Measurements from ENCODE around the gene AS3MT.
A peak's percentile ranks its signal among the peaks of the same experiment; 100 is the strongest.
"Not testable (repeated sequence)": the region's sequence is repeated elsewhere in the genome, so short reads cannot be mapped to it uniquely, and the experiment has no call there.

Gene AS3MT

DNA sequence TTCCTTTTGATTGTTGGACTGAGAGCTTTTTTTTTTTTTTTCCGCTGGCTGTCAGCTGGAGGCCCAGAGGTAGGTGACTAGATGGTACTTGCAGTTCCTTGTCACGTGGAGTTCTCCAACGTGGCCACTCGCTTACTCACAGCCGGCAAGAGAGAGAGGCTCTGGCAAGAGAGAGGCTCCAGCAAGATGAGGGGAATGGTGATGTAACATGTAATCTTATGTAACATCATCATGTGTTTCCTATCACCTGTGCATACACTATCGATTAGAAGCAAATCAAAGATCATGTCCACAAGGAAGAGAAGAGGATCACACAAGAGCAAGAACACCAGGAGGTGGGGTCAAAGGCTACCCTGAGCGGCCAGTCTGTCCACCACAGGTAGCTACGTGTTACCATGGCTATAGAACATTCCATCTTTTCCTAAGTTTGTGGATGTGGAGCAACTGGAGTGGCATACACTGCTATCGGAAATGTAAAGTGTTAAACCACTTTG, 19.2 kb upstream of the AS3MT start:
- no peak overlapping the region for H3K9ac ChIP-seq (ENCODE audit: low read depth, low read length, poor library complexity, severe bottlenecking)
- no peaks in the 10 kb centered on the region for H3K36me3 ChIP-seq (ENCODE audit: insufficient read depth, low read length)
- no peak overlapping the region for H3K4me2 ChIP-seq (ENCODE audit: low read depth, low read length, poor library complexity, severe bottlenecking)
- peaks cover 2% of the 10 kb centered on the region for H3K4me1 ChIP-seq (ENCODE audit: insufficient read depth, low read length, poor library complexity, severe bottlenecking)
- no peaks in the 10 kb centered on the region for H3K9me2 ChIP-seq (replicated peaks; ENCODE audit: low read depth, low read length)
- H2AFZ ChIP-seq (ENCODE audit: low read length) = no peak overlapping the region
- H3K4me3 ChIP-seq (ENCODE audit: low read length, poor library complexity, severe bottlenecking) = no peak overlapping the region
- 0 out of 2 replicates have a peak, but pooled peaks cover 2% of the 10 kb centered on the region for H3K79me2 ChIP-seq (ENCODE audit: insufficient read depth, low read length)
- H3K27me3 ChIP-seq (ENCODE audit: insufficient read depth, low read length, poor library complexity, severe bottlenecking) = peaks cover 15% of the 10 kb centered on the region
- no peaks in the 10 kb centered on the region for H3K9me3 ChIP-seq (ENCODE audit: insufficient read depth, low read depth, low read length)
- no peaks in the 10 kb centered on the region for H4K20me1 ChIP-seq (ENCODE audit: insufficient read depth, low read length, poor library complexity, severe bottlenecking)
- H3F3A ChIP-seq (ENCODE audit: low read depth) = no peaks in the 10 kb centered on the region
- TF ChIP-seq EZH2phosphoT487 (IDR thresholded peaks at IDR 0.05; ENCODE audit: borderline replicate concordance) = no peak
- TF ChIP-seq, protein P1, sequence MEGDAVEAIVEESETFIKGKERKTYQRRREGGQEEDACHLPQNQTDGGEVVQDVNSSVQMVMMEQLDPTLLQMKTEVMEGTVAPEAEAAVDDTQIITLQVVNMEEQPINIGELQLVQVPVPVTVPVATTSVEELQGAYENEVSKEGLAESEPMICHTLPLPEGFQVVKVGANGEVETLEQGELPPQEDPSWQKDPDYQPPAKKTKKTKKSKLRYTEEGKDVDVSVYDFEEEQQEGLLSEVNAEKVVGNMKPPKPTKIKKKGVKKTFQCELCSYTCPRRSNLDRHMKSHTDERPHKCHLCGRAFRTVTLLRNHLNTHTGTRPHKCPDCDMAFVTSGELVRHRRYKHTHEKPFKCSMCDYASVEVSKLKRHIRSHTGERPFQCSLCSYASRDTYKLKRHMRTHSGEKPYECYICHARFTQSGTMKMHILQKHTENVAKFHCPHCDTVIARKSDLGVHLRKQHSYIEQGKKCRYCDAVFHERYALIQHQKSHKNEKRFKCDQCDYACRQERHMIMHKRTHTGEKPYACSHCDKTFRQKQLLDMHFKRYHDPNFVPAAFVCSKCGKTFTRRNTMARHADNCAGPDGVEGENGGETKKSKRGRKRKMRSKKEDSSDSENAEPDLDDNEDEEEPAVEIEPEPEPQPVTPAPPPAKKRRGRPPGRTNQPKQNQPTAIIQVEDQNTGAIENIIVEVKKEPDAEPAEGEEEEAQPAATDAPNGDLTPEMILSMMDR (conservative IDR thresholded peaks at IDR 0.05; ENCODE audit: low read length) = no peak

DNA sequence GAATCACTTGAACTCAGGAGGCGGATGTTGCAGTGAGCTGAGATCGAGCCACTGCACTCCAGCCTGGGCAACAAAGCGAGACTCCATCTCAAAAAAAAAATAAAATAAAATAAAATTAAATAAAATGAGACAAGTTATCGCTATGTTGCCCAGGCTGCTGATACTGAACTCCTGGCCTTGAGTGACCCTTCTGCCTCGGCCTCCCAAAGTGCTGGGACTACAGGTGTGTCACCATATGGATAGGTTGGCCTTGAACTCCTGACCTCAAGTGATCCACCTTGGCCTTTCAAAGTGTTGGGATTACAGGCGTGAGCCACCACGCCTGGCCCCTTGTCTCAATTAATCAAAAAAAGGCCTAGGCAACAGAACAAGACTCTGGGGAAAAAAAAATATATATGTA, 16.0 kb upstream of the AS3MT start:
- H3K36me3 ChIP-seq (ENCODE audit: insufficient read depth, low read length); H3F3A ChIP-seq (ENCODE audit: low read depth); H3K79me2 ChIP-seq (ENCODE audit: insufficient read depth, low read length); H3K9me3 ChIP-seq (ENCODE audit: insufficient read depth, low read depth, low read length); H4K20me1 ChIP-seq (ENCODE audit: insufficient read depth, low read length, poor library complexity, severe bottlenecking); H3K4me2 ChIP-seq (ENCODE audit: low read depth, low read length, poor library complexity, severe bottlenecking); H3K9ac ChIP-seq (ENCODE audit: low read depth, low read length, poor library complexity, severe bottlenecking); H2AFZ ChIP-seq (ENCODE audit: low read length); H3K4me1 ChIP-seq (ENCODE audit: insufficient read depth, low read length, poor library complexity, severe bottlenecking); H3K4me3 ChIP-seq (ENCODE audit: low read length, poor library complexity, severe bottlenecking); H3K27me3 ChIP-seq (ENCODE audit: insufficient read depth, low read length, poor library complexity, severe bottlenecking); H3K9me2 ChIP-seq (replicated peaks; ENCODE audit: low read depth, low read length): not testable (repeated sequence)

DNA sequence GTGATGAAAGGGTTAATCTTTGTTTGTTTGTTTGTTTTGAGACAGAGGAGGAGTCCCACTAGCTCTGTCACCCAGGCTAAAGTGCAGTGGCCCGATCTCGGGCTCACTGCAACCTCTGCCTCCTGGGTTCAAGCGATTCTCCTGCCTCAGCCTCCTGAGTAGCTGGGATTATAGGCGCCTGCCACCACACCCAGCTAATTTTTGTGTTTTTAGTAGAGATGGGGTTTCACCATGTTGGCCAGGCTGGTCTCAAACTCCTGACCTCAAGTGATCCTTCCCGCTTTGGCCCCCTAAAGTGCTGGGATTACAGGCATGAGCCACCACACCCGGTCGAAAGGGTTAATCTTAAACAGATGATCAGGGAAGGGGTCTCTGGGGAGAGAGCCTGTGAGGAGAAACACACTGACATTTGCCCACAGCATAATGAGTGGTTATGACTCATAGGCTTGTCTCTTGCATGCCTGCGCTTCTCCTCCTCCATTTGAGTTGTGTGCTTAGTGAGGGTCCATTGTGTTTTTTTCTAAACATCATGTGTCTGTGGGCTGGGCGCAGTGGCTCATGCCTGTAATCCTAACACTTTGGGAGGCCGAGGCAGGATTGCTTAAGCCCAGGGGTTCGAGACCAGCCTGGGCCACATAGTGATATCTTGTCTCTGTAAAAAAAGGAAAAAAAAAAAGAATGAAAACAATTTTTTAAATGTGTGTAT, 13.4 kb upstream of the AS3MT start:
- H3K9ac ChIP-seq (ENCODE audit: low read depth, low read length, poor library complexity, severe bottlenecking) = peak overlapping the region; percentile 48
- H3F3A ChIP-seq (ENCODE audit: low read depth); H3K36me3 ChIP-seq (ENCODE audit: insufficient read depth, low read length); H3K9me3 ChIP-seq (ENCODE audit: insufficient read depth, low read depth, low read length); H3K79me2 ChIP-seq (ENCODE audit: insufficient read depth, low read length); H4K20me1 ChIP-seq (ENCODE audit: insufficient read depth, low read length, poor library complexity, severe bottlenecking); H3K27me3 ChIP-seq (ENCODE audit: insufficient read depth, low read length, poor library complexity, severe bottlenecking); H3K9me2 ChIP-seq (replicated peaks; ENCODE audit: low read depth, low read length); H3K4me1 ChIP-seq (ENCODE audit: insufficient read depth, low read length, poor library complexity, severe bottlenecking); H2AFZ ChIP-seq (ENCODE audit: low read length): not testable (repeated sequence)
- H3K4me3 ChIP-seq (ENCODE audit: low read length, poor library complexity, severe bottlenecking) = peak overlapping the region; percentile 9
- peak overlapping the region; percentile 78 for H3K4me2 ChIP-seq (ENCODE audit: low read depth, low read length, poor library complexity, severe bottlenecking)

DNA sequence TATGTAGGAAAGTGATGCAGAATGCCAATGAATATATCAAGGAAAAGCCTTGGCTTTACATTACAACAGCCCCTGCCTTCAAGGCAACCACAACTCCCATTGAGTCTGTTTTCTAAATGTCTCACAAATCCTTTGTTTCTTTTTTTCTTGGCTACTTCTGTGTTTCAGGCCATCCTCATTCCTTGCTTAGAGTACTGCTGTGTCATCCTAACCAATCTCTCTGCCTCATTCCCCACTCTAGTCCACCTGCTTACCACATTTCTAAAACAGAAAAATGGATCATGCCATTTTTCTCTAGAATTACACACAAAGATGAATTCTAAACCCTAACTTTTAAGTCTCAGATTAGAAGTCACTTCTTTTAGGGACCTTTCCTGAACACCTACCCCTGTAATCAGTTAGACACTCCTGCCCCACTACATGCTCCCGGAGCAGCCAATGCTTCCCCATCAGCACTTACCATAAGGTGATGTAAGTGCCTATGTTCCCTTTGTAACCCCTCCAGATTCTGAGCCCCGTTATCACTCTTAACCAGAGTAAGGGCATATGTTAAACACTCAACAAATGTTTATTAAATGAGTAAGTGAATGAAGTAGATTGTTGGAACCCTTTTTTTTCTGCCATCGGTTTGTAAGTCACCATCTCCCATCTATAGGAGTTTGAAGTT, 12.4 kb upstream of the AS3MT start:
- H4K20me1 ChIP-seq (ENCODE audit: insufficient read depth, low read length, poor library complexity, severe bottlenecking) = no peaks in the 10 kb centered on the region
- 0 out of 2 replicates have a peak, but pooled peaks cover 4% of the 10 kb centered on the region for H3K79me2 ChIP-seq (ENCODE audit: insufficient read depth, low read length)
- H3K27me3 ChIP-seq (ENCODE audit: insufficient read depth, low read length, poor library complexity, severe bottlenecking) = no peaks in the 10 kb centered on the region
- H3F3A ChIP-seq (ENCODE audit: low read depth) = no peaks in the 10 kb centered on the region
- TF ChIP-seq EZH2phosphoT487 (IDR thresholded peaks at IDR 0.05; ENCODE audit: borderline replicate concordance) = no peak
- TF ChIP-seq, protein P1 (conservative IDR thresholded peaks at IDR 0.05; ENCODE audit: low read length) = no peak
- no peaks in the 10 kb centered on the region for H3K9me2 ChIP-seq (replicated peaks; ENCODE audit: low read depth, low read length)
- no peaks in the 10 kb centered on the region for H3K9me3 ChIP-seq (ENCODE audit: insufficient read depth, low read depth, low read length)
- H3K4me3 ChIP-seq (ENCODE audit: low read length, poor library complexity, severe bottlenecking) = no peak overlapping the region
- no peak overlapping the region for H3K9ac ChIP-seq (ENCODE audit: low read depth, low read length, poor library complexity, severe bottlenecking)
- H3K4me2 ChIP-seq (ENCODE audit: low read depth, low read length, poor library complexity, severe bottlenecking) = peak overlapping the region; percentile 78
- no peak overlapping the region for H2AFZ ChIP-seq (ENCODE audit: low read length)
- H3K4me1 ChIP-seq (ENCODE audit: insufficient read depth, low read length, poor library complexity, severe bottlenecking) = peaks cover 7% of the 10 kb centered on the region
- no peaks in the 10 kb centered on the region for H3K36me3 ChIP-seq (ENCODE audit: insufficient read depth, low read length)
